GM18519 (cell line): ENCODE results near the gene BDKRB1.
"Not testable (repeated sequence)": the region's sequence is repeated elsewhere in the genome, so short reads cannot be mapped to it uniquely, and the experiment has no call there.

Experiments
- ATAC-seq: cut with Tn5 transposase; IDR thresholded peaks from one replicate; pipeline ENCODE4 v1.9.1; 2021; ENCODE audit warnings: mild to moderate bottlenecking, moderate library complexity; ENCODE audit not compliant: unreplicated experiment, low FRiP score

The BDKRB1 gene

GRCh38 chr14:96232506-96232905 lies 23.5 kb upstream of the BDKRB1 start:
- ATAC-seq: no peak

GRCh38 chr14:96233661-96234060 lies 22.3 kb upstream of the BDKRB1 start:
- ATAC-seq: no peak

DNA sequence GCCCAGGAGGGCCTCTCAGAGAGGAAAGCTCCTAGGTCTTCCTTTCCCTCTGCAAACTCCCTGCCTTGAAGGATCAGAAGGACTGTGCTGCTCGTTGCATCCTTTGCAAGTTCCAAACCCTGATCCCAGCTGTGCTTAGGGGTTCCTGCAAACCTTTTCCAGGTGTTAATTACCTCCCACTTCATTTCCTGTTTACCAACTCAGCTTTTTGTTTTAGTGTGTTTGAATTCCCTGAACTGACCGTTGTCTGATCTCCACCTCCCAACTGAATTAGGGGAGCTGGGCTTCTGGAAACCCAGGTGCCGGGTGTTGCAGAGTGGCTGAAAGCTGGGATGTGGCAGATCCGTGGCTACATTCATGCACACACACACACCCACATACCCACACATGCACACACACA lies 20.6 kb upstream of the BDKRB1 start:
- ATAC-seq: no peak

DNA sequence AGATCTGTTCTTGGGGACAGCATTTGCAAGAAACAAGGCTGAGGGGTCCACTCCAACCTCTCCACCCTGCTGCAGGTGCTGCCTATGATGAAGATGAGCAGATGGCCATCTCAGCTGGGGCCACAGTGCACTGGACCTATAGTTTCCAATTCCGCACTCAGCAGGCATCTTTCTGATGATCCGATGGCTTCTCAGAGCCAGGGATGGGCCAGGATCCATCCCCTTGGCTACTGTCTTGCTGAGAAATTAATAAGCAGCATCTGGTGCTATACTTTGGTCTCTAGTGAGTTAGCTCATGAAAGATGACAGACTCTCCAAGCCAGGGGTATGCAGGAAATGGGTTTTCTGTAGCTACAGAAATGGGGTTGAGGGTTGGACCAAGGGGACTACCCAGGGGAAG lies 18.4 kb upstream of the BDKRB1 start:
- ATAC-seq: no peak

DNA sequence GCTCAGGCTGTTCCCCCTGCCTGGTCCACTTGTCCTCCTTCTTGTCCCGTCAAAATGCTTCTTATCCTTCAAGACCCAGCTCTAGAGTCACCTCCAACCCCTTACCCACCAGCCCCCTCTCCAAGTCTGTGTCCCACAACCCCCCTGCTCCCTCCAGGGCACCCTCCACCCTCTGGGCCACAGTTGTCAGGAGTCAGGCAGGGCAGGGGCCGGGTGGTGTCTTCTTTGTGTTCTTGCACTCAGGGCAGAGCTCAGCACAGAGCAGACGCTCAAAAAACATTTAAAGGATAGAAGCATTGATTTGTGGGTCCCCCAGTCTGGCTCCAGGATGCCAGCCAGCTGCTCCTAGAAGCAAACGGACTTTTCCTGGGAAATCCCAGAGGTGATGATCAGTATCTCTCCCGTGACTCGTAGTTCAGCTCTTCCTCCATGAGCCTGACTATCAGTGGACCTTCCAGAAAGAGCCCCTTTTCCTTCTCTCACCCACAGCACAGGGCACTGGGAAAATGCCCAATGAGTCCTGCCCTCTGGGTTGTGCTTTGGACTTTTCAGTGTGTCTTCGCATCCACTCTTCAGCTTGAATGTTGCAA lies 17.2 kb upstream of the BDKRB1 start:
- no peak for ATAC-seq

DNA sequence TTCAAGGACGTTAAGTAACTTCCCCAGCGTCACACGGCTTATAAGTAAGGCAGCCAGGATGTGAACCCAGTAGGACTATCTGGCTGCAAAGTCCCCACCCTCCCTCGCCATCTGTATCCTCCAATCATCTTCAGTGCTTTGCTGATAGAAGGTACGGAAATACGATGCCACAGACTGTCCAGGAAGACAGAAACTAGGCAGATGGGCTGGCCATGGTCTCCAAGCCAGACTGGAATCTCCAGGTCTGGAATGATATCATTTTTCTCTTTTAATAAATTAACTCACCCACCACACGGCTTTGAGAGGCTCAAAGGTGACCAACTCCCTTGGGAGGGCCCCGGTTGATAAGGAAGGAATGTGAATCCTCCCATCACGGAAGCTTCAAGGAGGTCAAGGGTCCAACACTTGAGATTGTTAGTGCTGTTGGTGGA lies 16.3 kb upstream of the BDKRB1 start:
- no peak for ATAC-seq

DNA sequence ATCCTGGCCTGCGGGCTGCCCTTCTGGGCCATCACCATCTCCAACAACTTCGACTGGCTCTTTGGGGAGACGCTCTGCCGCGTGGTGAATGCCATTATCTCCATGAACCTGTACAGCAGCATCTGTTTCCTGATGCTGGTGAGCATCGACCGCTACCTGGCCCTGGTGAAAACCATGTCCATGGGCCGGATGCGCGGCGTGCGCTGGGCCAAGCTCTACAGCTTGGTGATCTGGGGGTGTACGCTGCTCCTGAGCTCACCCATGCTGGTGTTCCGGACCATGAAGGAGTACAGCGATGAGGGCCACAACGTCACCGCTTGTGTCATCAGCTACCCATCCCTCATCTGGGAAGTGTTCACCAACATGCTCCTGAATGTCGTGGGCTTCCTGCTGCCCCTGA lies 15.4 kb upstream of the BDKRB1 start:
- ATAC-seq: no peak

GRCh38 chr14:96242126-96242525 lies 13.9 kb upstream of the BDKRB1 start:
- no peak for ATAC-seq

DNA sequence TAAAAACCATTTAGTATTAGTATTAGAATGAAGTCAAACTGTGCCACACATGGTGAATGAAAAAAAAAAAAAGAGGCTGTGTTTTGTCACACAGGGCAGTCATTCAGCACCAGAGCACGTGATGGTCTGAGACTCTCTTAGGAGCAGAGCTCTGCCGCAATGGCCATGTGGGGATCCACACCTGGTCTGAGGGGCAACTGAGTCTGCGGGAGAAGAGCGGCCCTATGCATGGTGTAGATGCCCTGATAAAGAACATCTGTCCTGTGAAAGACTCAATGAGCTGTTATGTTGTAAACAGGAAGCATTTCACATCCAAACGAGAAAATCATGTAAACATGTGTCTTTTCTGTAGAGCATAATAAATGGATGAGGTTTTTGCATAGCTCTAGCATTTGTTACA lies 12.2 kb upstream of the BDKRB1 start:
- no peak for ATAC-seq

DNA sequence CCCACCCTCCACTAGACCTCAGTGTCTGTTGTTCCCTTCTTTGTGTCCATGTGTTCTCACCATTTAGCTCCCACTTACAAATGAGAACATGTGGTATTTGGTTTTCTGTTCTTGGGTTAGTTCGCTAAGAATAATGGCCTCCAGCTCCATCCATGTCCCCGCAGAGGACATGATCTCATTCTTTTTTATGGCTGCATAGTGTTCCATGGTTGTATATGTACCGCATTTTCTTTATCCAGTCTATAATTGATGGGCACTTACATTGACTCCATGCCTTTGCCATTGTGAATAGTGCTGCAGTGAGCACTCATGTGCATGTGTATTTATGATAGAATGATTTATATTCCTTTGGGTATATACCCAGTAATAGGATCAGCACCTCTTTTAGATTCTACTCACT lies 10.9 kb upstream of the BDKRB1 start:
- ATAC-seq: not testable (repeated sequence)

DNA sequence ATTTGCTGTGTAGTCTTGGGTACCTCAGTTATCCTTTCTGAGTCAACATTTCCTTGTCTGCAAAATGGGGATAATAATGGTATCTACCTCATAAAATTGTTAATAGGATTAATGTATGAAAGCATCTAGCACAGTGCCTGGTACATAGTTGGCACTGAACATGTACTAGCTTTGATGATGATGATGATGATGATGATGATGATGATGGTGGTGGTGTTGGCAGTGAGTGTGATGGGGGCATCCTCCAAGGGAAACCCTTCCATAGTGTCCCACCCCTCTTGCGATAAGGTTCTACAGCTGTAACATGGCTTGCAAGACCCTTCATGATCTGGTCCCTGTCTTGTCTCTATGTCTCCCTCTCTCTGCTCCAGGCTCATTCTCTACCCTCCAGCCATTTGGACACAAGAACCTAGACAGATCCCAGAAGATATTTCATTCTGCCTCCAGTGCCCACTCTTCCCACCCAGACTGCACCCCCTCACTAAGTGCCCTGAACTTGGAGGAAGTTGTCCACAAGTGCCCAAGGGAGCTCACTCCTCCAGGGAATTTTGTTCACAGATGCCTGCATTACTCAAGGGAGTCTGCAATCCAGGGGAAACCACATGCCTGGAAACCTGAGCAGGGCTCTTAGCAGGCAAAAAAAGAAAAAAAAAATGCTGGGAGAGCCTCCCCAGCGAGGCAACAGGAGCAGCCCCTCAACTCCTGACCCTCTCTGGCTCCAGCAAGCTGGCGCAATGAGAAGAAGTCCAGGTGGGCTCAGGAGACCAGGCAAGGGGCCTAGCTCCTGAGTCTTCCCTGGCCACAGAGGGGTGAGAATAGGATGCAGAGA lies 10.1 kb upstream of the BDKRB1 start:
- ATAC-seq: no peak

DNA sequence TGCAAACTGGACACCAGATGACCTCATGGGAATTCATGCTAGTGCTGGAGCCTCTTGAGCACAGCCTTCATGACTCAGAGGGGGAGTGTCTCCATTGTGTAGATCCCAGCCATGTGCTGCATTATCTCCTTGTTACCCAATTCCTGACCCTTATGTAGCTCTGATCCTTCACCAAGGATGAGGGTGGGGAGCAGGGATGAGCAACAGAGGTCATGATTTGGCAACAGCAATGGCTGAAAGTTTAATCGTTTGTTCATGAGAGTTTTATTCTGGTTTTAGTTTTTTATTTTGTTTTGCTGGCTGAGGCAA lies 9.5 kb upstream of the BDKRB1 start:
- no peak for ATAC-seq

GRCh38 chr14:96247031-96247430 lies 9.0 kb upstream of the BDKRB1 start:
- ATAC-seq: no peak

DNA sequence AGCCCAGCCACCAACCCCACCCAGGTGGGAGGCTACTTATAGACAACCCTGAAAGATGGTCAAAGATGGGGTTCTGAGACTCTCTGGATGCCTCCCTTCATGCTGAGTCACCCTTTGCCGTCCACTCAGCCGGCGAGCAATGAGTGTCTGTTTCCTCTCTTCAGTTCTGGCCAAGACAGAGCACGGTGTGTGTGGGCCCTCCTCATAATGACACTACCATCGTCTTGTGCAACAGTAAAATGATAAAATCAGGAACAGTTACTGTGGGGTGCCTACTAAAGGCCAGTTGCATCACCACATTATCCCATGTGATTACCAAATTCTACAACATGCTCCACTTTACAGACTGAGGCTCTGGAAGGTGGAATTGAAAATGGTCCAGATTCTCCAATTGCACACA lies 7.0 kb upstream of the BDKRB1 start:
- no peak for ATAC-seq

DNA sequence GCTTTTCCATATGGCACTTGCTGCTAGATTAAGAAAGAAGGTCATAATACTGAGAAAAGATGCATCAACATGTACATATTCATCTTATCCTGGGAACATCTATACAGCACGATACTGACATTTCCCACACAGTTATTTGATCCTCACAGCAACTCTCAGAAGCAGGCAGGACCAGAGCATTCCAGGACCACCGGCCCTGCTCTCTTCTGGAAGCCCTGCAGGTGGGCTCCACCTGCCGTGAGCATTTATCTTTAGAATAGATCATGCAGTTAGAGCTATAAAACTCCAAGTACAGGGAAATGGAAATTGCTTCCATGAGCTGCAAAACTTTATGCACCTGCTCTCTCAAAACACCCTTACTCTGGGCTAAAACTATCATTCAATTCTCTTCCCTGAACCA lies 5.5 kb upstream of the BDKRB1 start:
- no peak for ATAC-seq

GRCh38 chr14:96251656-96252155 lies 4.3 kb upstream of the BDKRB1 start:
- no peak for ATAC-seq

GRCh38 chr14:96252323-96252998 lies 3.5 kb upstream of the BDKRB1 start:
- ATAC-seq: no peak

DNA sequence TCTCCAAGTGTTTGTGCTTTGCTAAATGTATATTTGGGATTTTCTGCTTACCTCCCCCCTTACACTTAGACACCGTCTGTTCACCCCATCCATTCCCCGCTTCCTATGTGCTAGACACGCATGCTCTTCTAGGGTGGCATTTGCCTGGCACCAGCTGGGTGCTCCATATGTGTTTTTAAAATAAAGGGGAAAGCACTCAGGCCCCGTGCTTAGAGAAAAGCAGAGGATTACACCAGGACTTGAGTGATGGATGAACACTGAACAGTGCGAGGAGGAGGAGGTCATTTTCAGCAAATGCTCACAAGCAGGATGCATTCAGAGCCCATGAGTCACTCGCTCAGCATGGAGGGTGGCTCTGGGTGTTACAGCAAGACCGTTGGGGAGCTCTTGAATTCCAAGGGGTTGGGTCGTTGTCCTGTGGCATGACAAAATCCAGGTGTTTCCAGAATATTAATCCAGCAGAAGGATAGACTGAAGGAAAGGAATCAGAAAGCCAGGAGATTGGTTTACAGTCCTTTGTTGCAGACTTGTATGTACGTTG lies 2.9 kb upstream of the BDKRB1 start:
- no peak for ATAC-seq

DNA sequence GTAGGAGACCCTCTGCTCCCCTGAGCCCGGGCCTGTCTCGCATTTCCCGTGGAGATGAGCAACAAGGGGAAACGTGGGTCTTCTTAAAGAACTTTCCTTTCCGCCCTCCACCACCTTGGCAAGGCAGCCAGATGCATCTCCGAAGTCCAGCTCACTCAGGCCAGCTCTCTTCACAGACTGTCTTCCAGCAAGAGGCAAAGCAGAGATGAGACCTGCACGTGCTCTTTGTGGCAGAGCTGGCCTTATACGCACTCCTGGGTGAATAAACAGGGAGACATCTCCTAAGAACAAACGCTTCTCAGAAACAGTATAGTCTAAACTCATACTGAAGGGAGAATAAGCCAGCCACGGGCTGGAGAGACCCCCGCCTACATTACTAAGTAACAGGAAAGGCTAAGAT lies 1.3 kb upstream of the BDKRB1 start:
- ATAC-seq: no peak

DNA sequence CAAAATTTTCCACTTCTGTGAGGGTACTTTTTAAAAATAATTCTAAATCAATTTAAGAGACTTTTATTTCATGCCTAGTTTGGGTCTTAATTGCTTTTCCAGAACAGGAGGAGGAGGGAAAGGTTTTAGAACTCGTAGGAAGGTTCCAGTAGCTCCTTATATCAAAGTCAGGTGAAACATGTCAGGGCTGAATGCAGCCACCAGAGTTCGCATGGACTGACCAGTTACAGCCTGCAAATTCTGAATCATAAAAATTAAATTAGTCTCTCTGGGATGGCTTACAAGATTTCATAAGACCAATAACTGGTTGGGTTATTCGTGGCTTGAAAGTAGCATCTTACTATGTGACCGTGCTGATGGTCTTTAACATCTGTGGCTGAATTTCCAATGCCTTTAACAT lies 397 bp downstream of the BDKRB1 start:
- no peak for ATAC-seq

DNA sequence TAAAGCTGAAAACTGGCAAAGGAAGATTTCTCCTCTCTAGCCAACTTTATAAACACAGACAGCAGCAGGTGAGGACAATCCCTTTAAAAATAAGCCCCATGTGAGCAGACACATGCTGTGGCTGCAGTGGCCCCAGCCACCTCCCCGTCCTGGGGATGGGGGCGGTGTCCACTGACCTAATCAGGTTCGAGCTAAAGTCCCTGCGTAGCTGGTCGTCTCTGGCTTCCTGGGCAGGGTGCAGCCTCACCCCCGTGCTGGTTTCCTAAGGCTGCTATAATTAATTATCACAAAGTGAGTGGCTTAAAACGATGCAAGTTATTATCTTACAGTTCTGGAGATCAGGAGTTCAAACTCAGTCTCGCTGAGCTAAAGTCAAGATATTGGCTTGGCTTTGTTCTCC lies 1.0 kb downstream of the BDKRB1 start:
- ATAC-seq: no peak
